K562 (cell line): ENCODE measurements around the gene SDC1. TPM values are rescaled to one million over a fixed set of nuclear protein-coding genes. Genes with fewer than 3 reads are reported as not detected.

Source experiments
- BRF1 ChIP-seq: IDR thresholded peaks from 3 replicates; pipeline ENCODE4 v1.6.1; 2011; ENCODE audit warnings: borderline replicate concordance, mild to moderate bottlenecking; ENCODE audit not compliant: insufficient read length; ENCODE audit errors: extremely low read depth
- CEBPG ChIP-seq, 3 experiments: fragments of 200-800 bp in 1 of 3; sonication (Bioruptor generic) in 1 of 3; sonication (generic) in 1 of 3; formaldehyde crosslinking in 1 of 3; IDR thresholded peaks in 2 of 3; conservative IDR thresholded peaks in 1 of 3; 2 replicates each; pipeline versions ENCODE4 v1.6.1 to v1.8.0; 2016 to 2022; ENCODE audit warnings: missing compliant biosample characterization in 2 of 3, missing genetic modification characterization in 2 of 3, mild to moderate bottlenecking in 1 of 3, missing genetic modification reagents in 1 of 3
- CREB1 ChIP-seq, 2 experiments: sonication (generic) in 1 of 2; formaldehyde crosslinking in 1 of 2; IDR thresholded peaks; 2 replicates each; pipeline versions ENCODE4 v1.6.1 to v1.8.0; 2012 to 2022; ENCODE audit warnings: inconsistent platforms in 1 of 2, mild to moderate bottlenecking in 1 of 2, missing genetic modification reagents in 1 of 2, moderate library complexity in 1 of 2
- ESRRA ChIP-seq: fragments of 450-650 bp; IDR thresholded peaks from 2 replicates; pipeline ENCODE4 v1.6.1; 2014; ENCODE audit warnings: low read depth, mild to moderate bottlenecking, moderate library complexity, borderline replicate concordance
- FOXA1 ChIP-seq: fragments of 450-650 bp; IDR thresholded peaks from 2 replicates; pipeline ENCODE4 v1.6.1; 2016; ENCODE audit warnings: mild to moderate bottlenecking, borderline replicate concordance
- HNRNPH1 ChIP-seq: fragments of 200-400 bp; formaldehyde crosslinking; optimal IDR thresholded peaks from 2 replicates; pipeline ENCODE3; 2017; ENCODE audit warnings: low read depth, mild to moderate bottlenecking, low read length, moderate library complexity
- KDM2B ChIP-seq: fragments of 250-450 bp; sonication (Bioruptor Pico); IDR thresholded peaks from 2 replicates; pipeline ENCODE4 v1.8.0; 2021; ENCODE audit warnings: mild to moderate bottlenecking, moderate library complexity
- NRF1 ChIP-seq, 2 experiments: fragments of 450-650 bp; IDR thresholded peaks in 1 of 2; conservative IDR thresholded peaks in 1 of 2; 2 replicates each; pipeline ENCODE4 v1.6.1; 2014; ENCODE audit warnings: mild to moderate bottlenecking in 2 of 2
- PTRF ChIP-seq: fragments of 450-650 bp; IDR thresholded peaks from 2 replicates; pipeline ENCODE4 v1.6.1; 2016; ENCODE audit warnings: mild to moderate bottlenecking, missing genetic modification characterization, missing compliant biosample characterization
- RAD21 ChIP-seq, 2 experiments: fragments of 250-450 bp in 1 of 2; fragments of 450-650 bp in 1 of 2; sonication (Bioruptor Pico) in 1 of 2; formaldehyde crosslinking in 1 of 2; IDR thresholded peaks in 1 of 2; conservative IDR thresholded peaks in 1 of 2; 2 replicates each; pipeline versions ENCODE4 v1.4.0 to v1.8.0; 2020 to 2022; ENCODE audit warnings: mild to moderate bottlenecking in 2 of 2, moderate library complexity in 1 of 2
- SMARCA5 ChIP-seq: fragments of 450-650 bp; IDR thresholded peaks from 2 replicates; pipeline ENCODE4 v1.6.1; 2016
- SMC3 ChIP-seq: conservative IDR thresholded peaks from 2 replicates; pipeline ENCODE4 v1.6.1; 2011; ENCODE audit warnings: low read depth, low read length, improper control_type of control experiment; ENCODE audit not compliant: insufficient read depth
- ZNF121 ChIP-seq: sonication (generic); formaldehyde crosslinking; conservative IDR thresholded peaks from 2 replicates; pipeline ENCODE4 v1.8.0; 2022; ENCODE audit warnings: missing genetic modification reagents
- ZNF134 ChIP-seq: fragments of 250-450 bp; sonication (Bioruptor Pico); conservative IDR thresholded peaks from 2 replicates; pipeline ENCODE4 v1.4.0; 2020
- polyA plus RNA-seq, 8 experiments: library from polyadenylated mRNA; depleted of rRNA in 4 of 8; stranded (reverse) in 5 of 8; unstranded in 3 of 8; fragments of >200 nt; fragmentation: Nextera tagmentation in 2 of 8; fragmentation: Illumina TruSeq in 1 of 8; extraction: Ambion mirVana in 2 of 8; extraction: Trizol in 1 of 8; gene quantifications; 2 replicates each; pipeline versions ENCODE4 v1.2.1 to v1.2.3, GENCODE V29; 2011 to 2014; ENCODE audit warnings: inconsistent platforms in 1 of 8, missing spikeins in 1 of 8
- total RNA-seq, 7 experiments: library from RNA; depleted of rRNA in 6 of 7; stranded (reverse); fragments of >200 nt in 6 of 7; fragmentation: Illumina TruSeq in 2 of 7; extraction: Trizol in 2 of 7; gene quantifications; 2 replicates each; pipeline versions ENCODE4 v1.2.1 to v1.2.3, GENCODE V29; 2011 to 2021; ENCODE audit warnings: low replicate concordance in 1 of 7
- TF ChIP-seq, protein P1 (sequence below), 2 experiments: IDR thresholded peaks; 2 replicates each; pipeline ENCODE4 v1.6.1; 2011; ENCODE audit warnings: borderline replicate concordance in 1 of 2, control low read depth in 1 of 2, low read depth in 1 of 2, low read length in 1 of 2, mild to moderate bottlenecking in 1 of 2, mixed read lengths in 1 of 2, moderate library complexity in 1 of 2; ENCODE audit not compliant: insufficient read depth in 1 of 2, insufficient read length in 1 of 2, poor library complexity in 1 of 2, severe bottlenecking in 1 of 2; ENCODE audit errors: extremely low read depth in 1 of 2
- TF ChIP-seq, protein P2 (sequence below): sonication (generic); formaldehyde crosslinking; IDR thresholded peaks from 2 replicates; pipeline ENCODE4 v1.8.1; 2023; ENCODE audit warnings: mild to moderate bottlenecking, missing genetic modification reagents
- TF ChIP-seq, protein P3 (sequence below): IDR thresholded peaks from 2 replicates; pipeline ENCODE4 v1.6.1; 2011; ENCODE audit warnings: borderline replicate concordance, low read depth, mild to moderate bottlenecking, moderate library complexity, low read length; ENCODE audit not compliant: insufficient read depth, poor library complexity, severe bottlenecking

Gene SDC1
- total and polyA plus RNA-seq, 9 of the 15 experiments (the other 6 are each of a cell fraction or from before 2014, with no cell fraction given), result 0.06 to 2.7 (median 0.49) TPM

- no peak for TF ChIP-seq HNRNPH1
- no peak for TF ChIP-seq SMARCA5
- TF ChIP-seq BRF1, result no peak
- peak; percentile 83; the same call in 1 of the 2 replicates for TF ChIP-seq KDM2B (CRISPR knock-in tag)
- TF ChIP-seq, protein P1, sequence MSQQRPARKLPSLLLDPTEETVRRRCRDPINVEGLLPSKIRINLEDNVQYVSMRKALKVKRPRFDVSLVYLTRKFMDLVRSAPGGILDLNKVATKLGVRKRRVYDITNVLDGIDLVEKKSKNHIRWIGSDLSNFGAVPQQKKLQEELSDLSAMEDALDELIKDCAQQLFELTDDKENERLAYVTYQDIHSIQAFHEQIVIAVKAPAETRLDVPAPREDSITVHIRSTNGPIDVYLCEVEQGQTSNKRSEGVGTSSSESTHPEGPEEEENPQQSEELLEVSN (IDR thresholded peaks at IDR 0.05; ENCODE audit: borderline replicate concordance in 1 of 2, extremely low read depth in 1 of 2, insufficient read depth in 1 of 2, insufficient read length in 1 of 2, low read depth in 1 of 2, low read length in 1 of 2, poor library complexity in 1 of 2, severe bottlenecking in 1 of 2), result peak in 1 of 2 experiments; percentile 16
- no peak for TF ChIP-seq FOXA1
- no peak for TF ChIP-seq ZNF134 (CRISPR knock-in tag)
- no peak for TF ChIP-seq CEBPG (CRISPR knock-in tag; IDR thresholded peaks at IDR 0.05)
- TF ChIP-seq CEBPG (tag; conservative IDR thresholded peaks at IDR 0.05 in 1 of 2, IDR thresholded peaks at IDR 0.05 in 1 of 2), result no peak
- TF ChIP-seq ZNF121 (CRISPR knock-in tag), result no peak
- no peak for TF ChIP-seq PTRF (tag)
- TF ChIP-seq RAD21 (CRISPR knock-in tag; conservative IDR thresholded peaks at IDR 0.05 in 1 of 2, IDR thresholded peaks at IDR 0.05 in 1 of 2), result peak; percentile 85 to 86
- TF ChIP-seq ESRRA, result peak; percentile 18; the same call in 1 of the 2 replicates
- TF ChIP-seq, protein P2, sequence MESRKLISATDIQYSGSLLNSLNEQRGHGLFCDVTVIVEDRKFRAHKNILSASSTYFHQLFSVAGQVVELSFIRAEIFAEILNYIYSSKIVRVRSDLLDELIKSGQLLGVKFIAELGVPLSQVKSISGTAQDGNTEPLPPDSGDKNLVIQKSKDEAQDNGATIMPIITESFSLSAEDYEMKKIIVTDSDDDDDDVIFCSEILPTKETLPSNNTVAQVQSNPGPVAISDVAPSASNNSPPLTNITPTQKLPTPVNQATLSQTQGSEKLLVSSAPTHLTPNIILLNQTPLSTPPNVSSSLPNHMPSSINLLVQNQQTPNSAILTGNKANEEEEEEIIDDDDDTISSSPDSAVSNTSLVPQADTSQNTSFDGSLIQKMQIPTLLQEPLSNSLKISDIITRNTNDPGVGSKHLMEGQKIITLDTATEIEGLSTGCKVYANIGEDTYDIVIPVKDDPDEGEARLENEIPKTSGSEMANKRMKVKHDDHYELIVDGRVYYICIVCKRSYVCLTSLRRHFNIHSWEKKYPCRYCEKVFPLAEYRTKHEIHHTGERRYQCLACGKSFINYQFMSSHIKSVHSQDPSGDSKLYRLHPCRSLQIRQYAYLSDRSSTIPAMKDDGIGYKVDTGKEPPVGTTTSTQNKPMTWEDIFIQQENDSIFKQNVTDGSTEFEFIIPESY (CRISPR knock-in tag), result 0 out of 2 replicates have a peak, but pooled peaks have one; percentile 27
- no peak for TF ChIP-seq CREB1 (IDR thresholded peaks at IDR 0.05)
- no peak for TF ChIP-seq CREB1 (CRISPR knock-in tag; IDR thresholded peaks at IDR 0.05)
- TF ChIP-seq, protein P3, sequence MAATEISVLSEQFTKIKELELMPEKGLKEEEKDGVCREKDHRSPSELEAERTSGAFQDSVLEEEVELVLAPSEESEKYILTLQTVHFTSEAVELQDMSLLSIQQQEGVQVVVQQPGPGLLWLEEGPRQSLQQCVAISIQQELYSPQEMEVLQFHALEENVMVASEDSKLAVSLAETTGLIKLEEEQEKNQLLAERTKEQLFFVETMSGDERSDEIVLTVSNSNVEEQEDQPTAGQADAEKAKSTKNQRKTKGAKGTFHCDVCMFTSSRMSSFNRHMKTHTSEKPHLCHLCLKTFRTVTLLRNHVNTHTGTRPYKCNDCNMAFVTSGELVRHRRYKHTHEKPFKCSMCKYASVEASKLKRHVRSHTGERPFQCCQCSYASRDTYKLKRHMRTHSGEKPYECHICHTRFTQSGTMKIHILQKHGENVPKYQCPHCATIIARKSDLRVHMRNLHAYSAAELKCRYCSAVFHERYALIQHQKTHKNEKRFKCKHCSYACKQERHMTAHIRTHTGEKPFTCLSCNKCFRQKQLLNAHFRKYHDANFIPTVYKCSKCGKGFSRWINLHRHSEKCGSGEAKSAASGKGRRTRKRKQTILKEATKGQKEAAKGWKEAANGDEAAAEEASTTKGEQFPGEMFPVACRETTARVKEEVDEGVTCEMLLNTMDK, result peak; percentile 38
- TF ChIP-seq NRF1 (conservative IDR thresholded peaks at IDR 0.05 in 1 of 2, IDR thresholded peaks at IDR 0.05 in 1 of 2), result peak; percentile 49 to 66; a peak in 3 of 4 replicates
- TF ChIP-seq SMC3, result 0 out of 2 replicates have a peak, but pooled peaks have one; percentile 20
These were observed 593 bp upstream of the SDC1 start (continued) for GRCh38 chr2:20225294-20226151.
